COR-L47 (cell line): ENCODE results near the gene PIGS.
"Not testable (repeated sequence)": the region's sequence is repeated elsewhere in the genome, so short reads cannot be mapped to it uniquely, and the experiment has no call there.

Source experiments
- DNase-seq: peaks from one replicate; lab custom pipeline; 2025; lab: John Stamatoyannopoulos, UW

PIGS gene

DNA sequence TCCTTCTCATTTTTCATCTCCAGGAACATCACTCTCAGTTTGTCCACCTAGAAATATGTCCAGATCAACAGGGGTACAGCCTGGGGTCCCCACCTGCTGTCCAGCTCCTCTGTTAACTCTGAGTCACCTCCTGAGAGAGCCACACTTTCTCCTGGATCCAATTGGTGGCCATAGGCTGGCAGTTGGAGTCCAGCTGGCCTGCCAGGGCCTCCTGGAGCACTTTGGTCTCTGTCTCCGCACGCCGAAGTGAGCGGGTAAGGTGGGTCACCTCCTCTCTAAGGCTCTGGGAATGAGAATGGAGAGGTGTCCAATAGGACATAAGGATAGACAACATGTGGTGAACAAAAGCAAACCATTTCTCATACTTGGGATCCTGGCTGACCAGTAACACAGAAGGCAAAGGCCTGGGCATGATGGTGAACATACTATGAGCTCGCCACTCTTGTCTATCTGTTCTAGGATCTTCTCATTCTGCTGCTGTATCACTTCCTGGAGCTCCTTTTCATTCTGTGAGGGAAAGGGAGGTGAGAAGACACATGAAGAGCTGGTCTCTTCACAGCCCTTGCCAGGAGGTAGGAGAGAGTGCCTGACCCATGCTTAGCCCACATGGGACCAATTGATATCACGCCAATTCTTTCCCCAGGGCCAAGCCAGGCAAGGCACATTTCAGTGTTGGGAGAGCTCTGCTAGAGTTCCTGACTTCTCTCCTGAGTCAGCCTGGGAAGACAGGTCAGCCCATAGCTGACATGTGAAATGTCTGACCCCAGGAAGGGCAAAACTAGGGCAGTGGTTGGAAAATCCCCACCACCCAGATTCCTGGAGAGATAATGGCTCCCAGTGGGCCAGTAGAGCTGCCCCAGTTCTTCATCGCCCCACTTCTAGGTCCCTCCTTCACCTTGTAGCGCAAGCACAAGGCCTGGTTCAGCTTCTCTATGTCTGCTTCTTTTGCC is 7.2 kb upstream of the PIGS start:
- no peak for DNase-seq

DNA sequence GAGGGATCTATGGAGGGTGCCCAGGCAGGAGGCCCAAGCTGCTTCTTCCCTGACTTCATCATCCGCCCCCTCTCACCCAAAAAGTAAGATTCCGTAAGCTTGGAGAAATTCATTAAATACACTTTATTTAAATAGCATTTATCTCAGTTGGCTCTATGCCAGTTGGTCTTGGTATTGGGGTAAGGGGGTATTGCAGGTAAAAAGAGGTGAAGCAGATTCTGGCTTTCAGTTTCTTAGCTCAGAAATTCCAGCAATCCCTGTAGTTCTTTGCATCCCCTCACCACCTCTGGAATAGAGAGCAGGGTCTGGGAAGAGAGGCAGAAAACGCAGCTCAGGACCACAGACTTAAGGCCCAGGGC is 6.1 kb upstream of the PIGS start:
- DNase-seq = no peak

GRCh38 chr17:28576758-28577465 is 5.6 kb upstream of the PIGS start, which contains the start of gene ALDOC:
ALDOC (minus strand) TSS chr17:28576895; CDS start chr17:28575532, 1,363 bp downstream.
- DNase-seq = peak; percentile 37

- DNase-seq = not testable (repeated sequence)
Observed at GRCh38 chr17:28576016-28576415, 4.7 kb upstream of the PIGS start.

DNA sequence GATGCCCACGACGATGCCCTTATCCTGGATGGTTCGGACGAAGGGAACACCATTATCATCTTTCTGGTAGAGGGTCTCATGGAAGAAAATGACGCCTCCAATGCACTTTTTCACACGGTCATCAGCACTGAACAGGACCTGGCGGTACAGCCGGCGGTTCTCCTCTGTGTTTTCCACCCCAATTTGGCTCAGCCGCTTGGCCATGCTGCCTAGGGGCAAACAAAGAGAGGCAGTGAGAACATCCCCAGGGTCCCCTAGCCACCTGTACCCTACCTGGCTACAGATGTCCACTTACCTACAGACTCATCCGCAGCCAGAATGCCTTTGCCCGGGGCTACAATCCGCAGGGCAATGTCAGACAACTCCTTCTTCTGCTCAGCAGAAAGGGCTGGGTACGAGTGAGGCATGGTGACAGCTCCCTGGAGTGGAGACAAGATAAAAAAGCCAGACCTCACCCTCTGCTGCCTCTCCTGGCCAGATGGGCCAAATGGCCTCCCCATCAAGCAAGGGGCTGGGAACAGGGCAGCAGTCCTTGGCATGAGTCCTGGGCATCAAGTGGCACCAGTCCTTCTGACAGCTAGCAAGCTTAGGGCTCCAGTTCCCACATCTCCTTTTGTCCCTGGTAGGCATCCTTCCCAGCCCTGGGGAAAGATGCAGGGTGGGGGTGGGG is 3.9 kb upstream of the PIGS start:
- DNase-seq = no peak

DNA sequence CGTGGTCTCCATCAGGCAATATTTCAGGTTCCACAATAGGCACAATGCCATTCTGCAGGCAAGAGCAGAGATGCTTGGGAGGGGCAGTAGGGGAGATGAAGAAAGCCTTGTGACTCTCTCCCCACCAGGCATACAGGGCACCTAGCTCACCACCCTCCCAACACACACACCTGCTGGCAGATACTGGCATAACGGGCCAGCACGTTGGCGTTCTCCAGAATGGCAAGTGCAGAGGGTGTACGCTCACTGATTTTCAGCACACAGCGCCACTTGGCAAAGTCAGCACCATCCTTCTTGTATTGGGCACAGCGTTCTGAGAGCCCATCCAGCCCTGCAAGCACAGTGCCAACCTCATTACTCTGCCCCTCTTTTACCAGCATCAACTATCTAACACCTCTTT is 3.2 kb upstream of the PIGS start:
- no peak for DNase-seq

- DNase-seq = no peak
Observed at GRCh38 chr17:28573966-28574480, 2.7 kb upstream of the PIGS start.

DNA sequence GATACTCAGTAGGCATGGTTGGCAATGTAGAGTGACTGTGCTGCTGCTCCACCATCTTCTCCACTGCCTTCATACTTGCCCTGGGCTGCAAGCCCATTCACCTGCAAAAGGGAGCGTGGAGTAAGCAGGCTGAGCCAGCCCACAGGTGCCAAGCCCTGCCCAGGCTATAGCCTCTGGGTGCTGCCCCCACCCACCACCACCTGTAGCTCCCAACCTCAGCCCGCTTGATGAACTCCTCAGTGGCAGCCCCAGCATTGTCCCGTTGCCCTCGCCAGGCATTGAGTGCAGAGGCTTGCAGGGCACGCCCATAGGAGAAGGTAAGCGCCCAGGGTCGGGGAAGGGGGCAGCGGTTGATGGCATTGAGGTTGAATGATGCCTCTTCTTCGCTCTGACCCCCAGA is 2.2 kb upstream of the PIGS start:
- DNase-seq = no peak

- DNase-seq = no peak
Observed at GRCh38 chr17:28573040-28573380, 1.7 kb upstream of the PIGS start.

DNA sequence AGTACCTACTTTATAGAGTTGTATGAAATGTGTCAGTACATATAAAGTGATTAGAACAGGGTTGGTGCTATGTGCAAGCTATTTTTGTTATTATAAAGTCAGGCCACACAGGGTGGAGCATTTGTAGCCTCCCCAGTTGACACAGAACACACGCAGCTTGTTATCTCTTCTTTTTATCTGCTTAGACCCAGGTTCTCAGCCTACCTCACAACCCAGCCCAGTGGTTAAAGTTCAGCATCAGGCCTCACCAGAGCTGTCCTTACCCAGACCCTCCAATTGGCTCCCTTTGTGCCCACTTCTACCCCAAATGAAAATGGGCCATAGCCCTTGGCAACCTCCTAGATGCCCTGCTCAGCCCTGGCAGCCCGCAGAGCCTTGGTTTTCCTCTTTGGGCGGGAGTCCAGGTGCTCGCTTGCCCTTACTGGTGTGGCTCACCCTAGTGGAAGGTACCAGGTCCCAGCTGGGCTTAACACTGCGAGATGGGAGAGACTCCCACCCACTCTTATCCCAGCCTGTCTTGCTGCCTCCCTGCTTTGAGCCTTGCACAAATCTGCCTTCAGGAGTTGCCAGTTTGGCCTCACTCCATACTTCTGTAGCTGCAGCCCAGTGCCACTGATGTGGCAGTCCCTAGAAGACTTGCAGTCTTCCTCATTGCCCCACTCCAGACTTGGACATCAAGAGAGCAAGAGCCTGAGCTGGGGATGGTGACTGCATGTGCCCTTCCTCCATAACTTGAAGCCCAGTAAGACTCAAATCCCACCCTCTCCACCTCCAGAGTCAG is 1.1 kb upstream of the PIGS start:
- no peak for DNase-seq

DNA sequence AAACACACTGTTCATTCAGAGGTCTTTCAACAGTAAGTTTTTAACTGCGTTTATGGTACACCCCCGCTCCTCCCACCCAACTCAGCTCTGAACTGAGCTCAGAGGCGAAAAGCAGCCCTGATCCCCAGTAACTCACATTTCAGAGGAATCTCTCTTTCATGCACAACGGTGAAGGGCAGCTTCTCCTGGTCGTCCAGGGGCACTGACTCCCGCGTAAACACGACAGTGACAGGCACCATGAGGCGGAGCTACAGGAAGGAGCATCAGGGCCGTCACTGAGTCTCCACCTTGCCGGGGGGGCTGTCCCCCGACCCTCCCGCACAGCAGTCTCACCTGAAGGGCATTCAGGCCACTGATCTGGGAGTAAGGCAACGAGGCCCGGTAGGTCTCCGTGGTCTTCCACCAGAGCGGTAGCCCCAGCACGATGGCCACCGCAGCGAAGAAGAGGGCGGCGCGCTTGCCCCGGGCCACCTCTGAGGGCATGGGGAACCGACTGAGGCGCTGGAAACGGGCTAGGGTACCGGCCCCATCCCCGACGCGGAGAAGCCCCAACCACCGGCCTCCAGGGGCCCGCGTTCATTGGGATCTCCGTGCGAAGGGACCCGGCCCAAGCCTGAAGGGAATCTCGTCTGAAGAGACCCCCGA is 486 bp downstream of the PIGS start:
- peak; percentile 43 for DNase-seq

DNA sequence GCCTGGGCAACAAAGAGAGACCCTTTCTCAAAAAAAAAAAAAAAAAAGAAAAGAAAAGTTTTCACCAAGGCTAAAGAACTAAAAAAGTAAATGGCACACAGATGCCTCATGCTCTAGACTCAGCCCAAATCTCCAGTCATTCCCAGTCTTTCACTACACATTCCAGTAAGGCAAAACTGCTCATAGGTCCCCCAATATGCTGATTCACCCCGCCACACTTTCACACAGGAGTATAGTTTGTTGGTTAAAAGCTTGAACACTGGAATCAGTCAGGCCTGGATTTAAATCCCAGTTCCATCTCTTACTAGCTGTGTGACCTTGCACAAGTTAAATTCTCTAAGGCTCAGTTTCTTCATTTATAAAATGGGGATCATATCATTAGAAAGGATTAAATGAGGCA is 1.9 kb downstream of the PIGS start:
- no peak for DNase-seq

DNA sequence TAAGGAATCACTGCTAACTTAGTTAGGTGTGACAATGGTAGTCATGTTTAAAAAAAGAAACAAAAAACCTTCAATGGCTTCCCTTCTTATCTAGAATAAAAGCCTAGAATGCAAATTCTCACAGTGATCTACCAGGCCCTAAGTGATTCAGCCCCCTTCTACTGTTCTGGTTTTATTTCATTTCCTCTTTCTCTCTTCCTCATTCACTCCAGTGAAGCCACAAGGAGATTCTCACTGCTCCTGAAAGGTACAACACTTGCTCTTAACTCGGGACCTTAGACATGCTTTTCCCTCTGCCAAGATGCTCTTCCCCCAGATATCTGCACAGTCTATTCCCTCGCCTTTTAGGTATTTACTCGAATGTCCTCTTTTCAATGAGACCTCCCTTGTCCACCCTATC is 3.7 kb downstream of the PIGS start:
- DNase-seq = no peak

DNA sequence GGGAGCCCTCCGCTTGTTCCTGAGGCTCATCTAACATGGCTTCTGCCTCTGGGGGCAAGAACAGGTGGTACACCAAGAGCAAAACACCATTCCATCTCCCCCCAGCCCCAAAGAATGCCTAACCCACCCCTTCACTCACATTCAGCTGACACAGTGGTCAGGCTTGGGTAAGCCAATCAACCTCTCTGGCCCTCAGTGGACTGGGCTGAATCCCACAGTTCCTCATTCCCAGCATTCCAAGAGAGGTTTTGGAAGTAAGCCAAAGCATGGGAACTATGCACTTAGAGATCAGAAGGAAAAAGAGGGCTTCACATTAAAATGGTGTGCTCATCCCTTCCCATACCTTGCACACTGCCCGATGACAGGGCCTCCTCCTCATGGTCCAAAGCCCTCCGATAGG is 7.8 kb downstream of the PIGS start:
- no peak for DNase-seq

- no peak for DNase-seq
Observed at GRCh38 chr17:28555022-28555421, 16.3 kb downstream of the PIGS start.

DNA sequence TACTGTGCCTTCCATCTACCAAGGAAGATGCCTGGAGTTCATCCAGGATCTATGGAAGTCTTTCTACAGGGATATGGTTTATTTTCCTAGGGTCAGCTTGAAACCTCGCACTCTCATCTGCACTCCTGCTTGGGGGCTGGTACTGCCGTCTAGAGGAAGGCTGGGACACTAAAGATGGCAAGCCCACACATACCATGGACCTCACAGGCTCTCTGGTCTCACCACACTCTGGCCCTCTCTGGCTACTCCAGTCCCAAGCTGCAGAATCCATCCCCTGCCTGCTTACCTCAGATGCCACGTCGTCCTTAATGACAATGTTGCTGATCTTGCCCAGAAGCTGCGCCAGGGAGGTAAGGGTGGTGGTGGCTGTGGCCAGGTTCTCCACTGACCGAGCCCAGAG is 16.8 kb downstream of the PIGS start:
- DNase-seq = no peak

DNA sequence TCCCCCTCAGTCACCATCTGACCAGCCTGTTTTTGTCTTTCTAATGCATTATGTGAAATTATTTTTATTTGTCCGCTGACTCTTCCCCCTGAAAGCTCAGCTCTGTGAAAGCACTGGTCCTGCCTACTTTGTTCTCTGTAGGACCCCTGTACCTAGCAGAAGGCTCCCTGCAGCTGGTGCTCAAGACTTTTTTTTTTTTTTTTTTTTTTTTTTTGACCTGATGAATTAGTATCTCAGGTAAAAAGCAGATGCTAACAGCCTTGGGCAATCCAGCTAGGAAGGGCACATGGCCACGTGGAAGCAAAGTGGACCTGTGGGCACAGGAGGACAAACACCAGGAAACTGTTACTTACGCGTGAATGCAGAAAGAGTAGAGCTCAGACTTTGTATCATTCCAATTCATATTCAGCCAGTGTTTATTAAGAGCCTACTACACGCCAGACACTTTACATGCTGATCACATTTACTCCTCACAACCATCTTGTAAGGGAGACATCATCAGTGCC is 18.3 kb downstream of the PIGS start:
- no peak for DNase-seq

DNA sequence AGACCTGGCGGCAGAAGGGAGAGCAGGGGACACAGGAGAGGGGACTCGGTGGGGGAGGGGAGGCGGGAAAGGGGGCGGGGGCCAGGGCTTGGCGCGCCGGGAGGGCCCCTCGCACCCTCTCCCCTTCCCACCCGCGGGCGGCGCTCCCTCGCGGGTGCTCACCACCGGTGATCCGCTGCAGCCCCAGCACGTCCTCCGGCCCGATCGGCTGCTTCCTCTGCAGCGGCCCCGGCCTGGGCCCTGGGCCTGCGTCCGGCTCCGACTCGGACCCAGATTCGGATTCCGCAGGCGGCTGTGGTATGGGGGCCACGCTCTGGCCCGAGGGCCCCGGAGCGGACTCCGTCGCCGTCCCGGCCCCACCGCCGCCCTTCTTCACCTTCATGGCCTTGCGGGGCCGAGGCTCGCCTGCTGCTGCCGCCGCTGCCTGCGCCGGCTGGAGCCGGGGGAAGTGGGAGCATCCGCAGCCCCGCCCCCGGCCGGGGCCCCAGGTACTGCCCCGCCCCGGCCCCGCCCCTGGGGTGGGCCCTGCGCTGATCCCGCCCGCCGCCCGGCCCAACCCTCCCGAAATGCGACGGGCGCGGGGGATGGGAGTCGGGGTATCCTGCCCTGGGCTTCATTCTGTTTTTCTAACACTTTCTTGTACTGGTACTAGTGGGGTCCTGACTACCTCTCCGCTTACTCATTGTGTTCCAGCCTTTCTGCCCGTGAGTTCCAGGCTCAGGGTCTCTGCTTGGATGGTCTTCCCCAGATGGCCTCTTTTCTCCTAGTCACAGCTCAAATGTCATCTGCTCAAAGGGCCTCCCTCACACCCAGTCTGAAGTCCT is 18.9 kb downstream of the PIGS start, which contains the start of gene UNC119:
Gene UNC119 (minus strand): TSS at position 449 of the 824 bp plus-strand sequence. CDS start 67 bp downstream, at position 382.
- DNase-seq = peak; percentile 55

GRCh38 chr17:28551421-28552175 is 19.7 kb downstream of the PIGS start:
- DNase-seq = no peak
